Caco-2 (cell line): Measurements from ENCODE around the gene VPS36. TPM values are rescaled to one million over a fixed set of nuclear protein-coding genes. Genes with fewer than 3 reads are reported as not detected.

Source experiments
- BruUV-seq: library from RNA; stranded (reverse); fragments of 400-500 nt; replicated peaks from 2 replicates; lab custom pipeline; 2021; lab: Mats Ljungman, UMichigan
- CTCF ChIA-PET: fragments of 300-600 bp; sonication (Branson Sonifier 250); formaldehyde crosslinking; loops from one replicate; lab custom pipeline; 2022; ENCODE audit warnings: antibody characterized with exemption; lab: Charles Lee
- POLR2A ChIA-PET: fragments of 300-600 bp; sonication (Branson Sonifier 250); formaldehyde crosslinking; loops from one replicate; lab custom pipeline; 2022; ENCODE audit warnings: antibody characterized with exemption; lab: Charles Lee
- DNase-seq, 2 experiments: peaks; one replicate each; pipeline versions ENCODE4 v3.0.0 to v3.0.0-alpha.2; 2020 to 2022
- H3K27me3 ChIP-seq: replicated peaks from 2 replicates; pipeline ENCODE4 v1.6.0; 2011; ENCODE audit warnings: low read length; ENCODE audit not compliant: control insufficient read depth, insufficient read depth
- H3K36me3 ChIP-seq: 2 replicates; pipeline ENCODE4 v1.5.1; 2011; ENCODE audit warnings: low read length; ENCODE audit not compliant: control insufficient read depth, insufficient read depth
- H3K4me1 ChIP-seq: fragments of 250-450 bp; sonication (Bioruptor Pico); 2 replicates; pipeline ENCODE4 v1.5.1; 2020; ENCODE audit warnings: mild to moderate bottlenecking
- H3K4me3 ChIP-seq: 2 replicates; pipeline ENCODE4 v1.5.1; 2011; ENCODE audit warnings: low read depth, mild to moderate bottlenecking, control low read depth, low read length
- H3K9me3 ChIP-seq: fragments of 250-450 bp; sonication (Bioruptor Pico); 2 replicates; pipeline ENCODE4 v1.5.1; 2020; ENCODE audit warnings: mild to moderate bottlenecking, moderate library complexity
- H3K27ac Mint-ChIP-seq: one replicate; pipeline ENCODE4 v1.8.0; 2022; ENCODE audit warnings: mixed read lengths; ENCODE audit not compliant: unreplicated experiment
- H3K27me3 Mint-ChIP-seq: one replicate; pipeline ENCODE4 v1.8.0; 2022; ENCODE audit warnings: mixed read lengths; ENCODE audit not compliant: insufficient read depth, unreplicated experiment
- H3K36me3 Mint-ChIP-seq: one replicate; pipeline ENCODE4 v1.8.0; 2022; ENCODE audit warnings: mild to moderate bottlenecking, mixed read lengths; ENCODE audit not compliant: insufficient read depth, unreplicated experiment
- H3K4me1 Mint-ChIP-seq: one replicate; pipeline ENCODE4 v1.8.0; 2022; ENCODE audit warnings: low read depth, mixed read lengths; ENCODE audit not compliant: unreplicated experiment
- H3K4me3 Mint-ChIP-seq: one replicate; pipeline ENCODE4 v1.8.0; 2022; ENCODE audit warnings: mild to moderate bottlenecking, moderate library complexity, mixed read lengths; ENCODE audit not compliant: unreplicated experiment
- H3K9me3 Mint-ChIP-seq: one replicate; pipeline ENCODE4 v1.8.0; 2022; ENCODE audit warnings: mixed read lengths; ENCODE audit not compliant: unreplicated experiment
- CTCF ChIP-seq, 2 experiments: fragments of 200-600 bp in 1 of 2; IDR thresholded peaks; 1 replicate in 1 of 2; 2 replicates in 1 of 2; pipeline versions ENCODE4 v1.5.1 to v1.8.0; 2011 to 2022; ENCODE audit warnings: antibody characterized with exemption in 1 of 2, control low read depth in 1 of 2, inconsistent platforms in 1 of 2, low read depth in 1 of 2, low read length in 1 of 2, mild to moderate bottlenecking in 1 of 2, moderate library complexity in 1 of 2; ENCODE audit not compliant: insufficient read depth in 1 of 2, severe bottlenecking in 1 of 2, unreplicated experiment in 1 of 2
- intact Hi-C: fragments of 100-400 bp; cut with micrococcal nuclease; formaldehyde crosslinking; loops from one replicate; pipeline ENCODE4 v1.10.0; 2022; ENCODE audit not compliant: unreplicated experiment
- total RNA-seq: library from RNA; stranded (reverse); gene quantifications from 2 replicates; pipeline ENCODE4 v1.2.3, GENCODE V29; 2022

VPS36 gene
- total RNA-seq, 1 experiment from 2014 or later, result 48.4 TPM

GRCh38 chr13:52414963-52415362, 35.5 kb downstream of the VPS36 start:
- ChIA-PET POLR2A (no interaction called here), CTCF (no interaction called here)
- H3K9me3 Mint-ChIP-seq, result no peaks in the 10 kb centered on the region
- intact Hi-C loops, result no loop called here
- TF ChIP-seq CTCF (IDR thresholded peaks at IDR 0.05; ENCODE audit: insufficient read depth in 1 of 2, low read depth in 1 of 2, low read length in 1 of 2, severe bottlenecking in 1 of 2, unreplicated experiment in 1 of 2), result no peak
- H3K4me3 ChIP-seq, result no peak overlapping the region
- no peaks in the 10 kb centered on the region for H3K9me3 ChIP-seq
- peaks cover 4% of the 10 kb centered on the region; the same call in 1 of the 2 replicates for H3K36me3 ChIP-seq
- H3K4me1 Mint-ChIP-seq, result no peaks in the 10 kb centered on the region
- peaks cover 13% of the 10 kb centered on the region for H3K36me3 Mint-ChIP-seq
- H3K27me3 Mint-ChIP-seq, result no peaks in the 10 kb centered on the region
- no peaks in the 10 kb centered on the region for H3K27me3 ChIP-seq
- H3K4me1 ChIP-seq, result no peaks in the 10 kb centered on the region
- BruUV-seq, result no TSS peak
- H3K4me3 Mint-ChIP-seq, result no peak overlapping the region
- H3K27ac Mint-ChIP-seq, result no peak overlapping the region
- no peak for DNase-seq

- Histone ChIP-seq H3K4me3 (no peak overlapping the region), H3K9me3 (no peaks in the 10 kb centered on the region), H3K4me1 (no peaks in the 10 kb centered on the region), H3K36me3 (peaks cover 4% of the 10 kb centered on the region; the same call in 1 of the 2 replicates), H3K27me3 (no peaks in the 10 kb centered on the region)
- POLR2A ChIA-PET, result no interaction called here
- Mint-ChIP-seq H3K27ac (no peak overlapping the region), H3K4me1 (no peaks in the 10 kb centered on the region), H3K27me3 (no peaks in the 10 kb centered on the region), H3K4me3 (no peak overlapping the region), H3K9me3 (no peaks in the 10 kb centered on the region), H3K36me3 (peaks cover 7% of the 10 kb centered on the region)
- no TSS peak for BruUV-seq
- TF ChIP-seq CTCF (IDR thresholded peaks at IDR 0.05; ENCODE audit: insufficient read depth in 1 of 2, low read depth in 1 of 2, low read length in 1 of 2, severe bottlenecking in 1 of 2, unreplicated experiment in 1 of 2), result no peak
- intact Hi-C loops, result no loop called here
- no peak for DNase-seq
- CTCF ChIA-PET, result no interaction called here
Observed at GRCh38 chr13:52414051-52414450, 36.4 kb downstream of the VPS36 start.

GRCh38 chr13:52412128-52412527, 38.3 kb downstream of the VPS36 start:
- no peaks in the 10 kb centered on the region for H3K27me3 Mint-ChIP-seq
- intact Hi-C loops, result no loop called here
- H3K4me1 Mint-ChIP-seq, result no peaks in the 10 kb centered on the region
- no TSS peak for BruUV-seq
- ChIA-PET POLR2A (no interaction called here), CTCF (no interaction called here)
- TF ChIP-seq CTCF (IDR thresholded peaks at IDR 0.05; ENCODE audit: insufficient read depth in 1 of 2, low read depth in 1 of 2, low read length in 1 of 2, severe bottlenecking in 1 of 2, unreplicated experiment in 1 of 2), result no peak
- no peaks in the 10 kb centered on the region for H3K9me3 Mint-ChIP-seq
- Histone ChIP-seq H3K27me3 (no peaks in the 10 kb centered on the region), H3K36me3 (peaks cover 4% of the 10 kb centered on the region; the same call in 1 of the 2 replicates), H3K9me3 (no peaks in the 10 kb centered on the region), H3K4me3 (no peak overlapping the region), H3K4me1 (no peaks in the 10 kb centered on the region)
- H3K4me3 Mint-ChIP-seq, result no peak overlapping the region
- peaks cover 7% of the 10 kb centered on the region for H3K36me3 Mint-ChIP-seq
- H3K27ac Mint-ChIP-seq, result no peak overlapping the region
- DNase-seq, result no peak
